Type B pancreatic cell (in vitro differentiated cells): Measurements from ENCODE around the gene MAPK11. TPM values are rescaled to one million over a fixed set of nuclear protein-coding genes. Genes with fewer than 3 reads are reported as not detected.

ENCODE experiments used
- DNase-seq: peaks from one replicate; pipeline ENCODE4 v3.0.0; 2021; ENCODE audit warnings: mixed read lengths; ENCODE audit not compliant: unreplicated experiment; ENCODE audit errors: extremely low spot score
- H3K27ac Mint-ChIP-seq: 2 replicates; pipeline ENCODE4 v1.8.0; 2021; ENCODE audit warnings: mild to moderate bottlenecking, mixed read lengths
- H3K27me3 Mint-ChIP-seq: 2 replicates; pipeline ENCODE4 v1.8.0; 2021; ENCODE audit warnings: mixed read lengths
- H3K36me3 Mint-ChIP-seq: 2 replicates; pipeline ENCODE4 v1.8.0; 2021; ENCODE audit warnings: mixed read lengths
- H3K4me1 Mint-ChIP-seq: one replicate; pipeline ENCODE4 v1.8.0; 2021; ENCODE audit warnings: mixed read lengths; ENCODE audit not compliant: unreplicated experiment
- H3K4me3 Mint-ChIP-seq: 2 replicates; pipeline ENCODE4 v1.8.0; 2021; ENCODE audit warnings: mild to moderate bottlenecking, mixed read lengths
- H3K9me3 Mint-ChIP-seq: 2 replicates; pipeline ENCODE4 v1.8.0; 2021; ENCODE audit warnings: mixed read lengths
- CTCF ChIP-seq: fragments of 200-600 bp; sonication (generic); conservative IDR thresholded peaks from 2 replicates; pipeline ENCODE4 v1.5.0; 2021; ENCODE audit warnings: antibody characterized with exemption, mild to moderate bottlenecking
- total RNA-seq: library from RNA; stranded (reverse); gene quantifications from 2 replicates; pipeline ENCODE4 v1.2.1, GENCODE V29; 2021; ENCODE audit warnings: low replicate concordance

The MAPK11 gene
- total RNA-seq, 1 donor from 2014 or later = 7.4 TPM

- no peaks in the 10 kb centered on the region for H3K9me3 Mint-ChIP-seq
- peak overlapping the region; percentile 78 for H3K4me3 Mint-ChIP-seq
- H3K27me3 Mint-ChIP-seq = peaks cover 16% of the 10 kb centered on the region
- no peak for DNase-seq
- no peak overlapping the region for H3K27ac Mint-ChIP-seq
- TF ChIP-seq CTCF = no peak
- H3K4me1 Mint-ChIP-seq = peaks cover 5% of the 10 kb centered on the region
- no peaks in the 10 kb centered on the region for H3K36me3 Mint-ChIP-seq
These were observed 7.7 kb downstream of the MAPK11 start for GRCh38 chr22:50262460-50262911.

- Mint-ChIP-seq H3K36me3 (no peaks in the 10 kb centered on the region), H3K4me3 (peak within 1 kb of the TSS; percentile 78), H3K4me1 (peaks cover 5% of the 10 kb centered on the region), H3K9me3 (no peaks in the 10 kb centered on the region), H3K27me3 (peaks cover 16% of the 10 kb centered on the region), H3K27ac (no peak within 1 kb of the TSS)
- DNase-seq = no peak
- no peak for TF ChIP-seq CTCF
These were observed 8.3 kb downstream of the MAPK11 start, which contains the start of gene MAPK12 for GRCh38 chr22:50261615-50262459. Gene MAPK12 (minus strand): TSS chr22:50261683. CDS start chr22:50261509, 174 bp downstream.

GRCh38 chr22:50260801-50261614, 9.2 kb downstream of the MAPK11 start:
- no peak for TF ChIP-seq CTCF
- H3K4me1 Mint-ChIP-seq = peaks cover 5% of the 10 kb centered on the region
- peak overlapping the region; percentile 73 for H3K4me3 Mint-ChIP-seq
- DNase-seq = no peak
- no peaks in the 10 kb centered on the region for H3K36me3 Mint-ChIP-seq
- no peak overlapping the region for H3K27ac Mint-ChIP-seq
- H3K27me3 Mint-ChIP-seq = peaks cover 13% of the 10 kb centered on the region
- no peaks in the 10 kb centered on the region for H3K9me3 Mint-ChIP-seq

- DNase-seq = no peak
- Mint-ChIP-seq H3K4me3 (peak overlapping the region; percentile 73), H3K4me1 (peaks cover 5% of the 10 kb centered on the region), H3K27me3 (peaks cover 13% of the 10 kb centered on the region), H3K9me3 (no peaks in the 10 kb centered on the region), H3K27ac (no peak overlapping the region), H3K36me3 (no peaks in the 10 kb centered on the region)
- no peak for TF ChIP-seq CTCF
These were observed 9.8 kb downstream of the MAPK11 start for GRCh38 chr22:50260434-50260800.

- H3K36me3 Mint-ChIP-seq = no peaks in the 10 kb centered on the region
- no peak for TF ChIP-seq CTCF
These were observed 10.9 kb downstream of the MAPK11 start for GRCh38 chr22:50259302-50259701.

More at GRCh38 chr22:50259302-50259701, 10.9 kb downstream of the MAPK11 start:
- peaks cover 5% of the 10 kb centered on the region for H3K4me1 Mint-ChIP-seq
- H3K27ac Mint-ChIP-seq = no peak overlapping the region
- H3K9me3 Mint-ChIP-seq = no peaks in the 10 kb centered on the region
- no peak overlapping the region for H3K4me3 Mint-ChIP-seq
- DNase-seq = no peak
- peaks cover 7% of the 10 kb centered on the region for H3K27me3 Mint-ChIP-seq
